Measurements from ENCODE around the gene SCFD2. TPM values are rescaled to one million over a fixed set of nuclear protein-coding genes. Genes with fewer than 3 reads are reported as not detected.

The SCFD2 gene
- total RNA-seq, 6 experiments from 2014 or later, result 35.2 to 46.7 (median 41.5) TPM

DNA sequence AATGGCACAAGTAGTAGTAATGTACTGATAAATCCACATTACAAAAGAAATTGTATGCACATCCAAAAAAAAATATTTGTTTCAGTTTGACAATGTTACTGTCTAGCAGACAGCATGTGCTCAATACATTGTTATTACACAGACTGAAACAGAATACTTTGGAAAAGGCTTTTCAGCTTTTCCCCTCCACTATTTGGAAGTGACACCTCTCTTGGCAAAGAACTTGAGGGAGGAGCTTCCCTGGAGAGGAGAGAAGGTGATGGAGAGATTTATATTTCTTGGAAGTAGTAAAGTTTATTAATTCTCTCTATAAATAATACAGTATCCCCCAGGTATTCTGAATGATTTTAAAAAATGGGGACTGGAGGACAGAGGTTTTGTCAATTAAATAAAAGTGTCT, 131.8 kb downstream of the SCFD2 start:
- H3K4me1 Mint-ChIP-seq (ENCODE audit: low read depth), result peaks cover 20% of the 10 kb centered on the region
- no peak for DNase-seq
- TF ChIP-seq CTCF (IDR thresholded peaks at IDR 0.05), result no peak
- peaks cover 6% of the 10 kb centered on the region; the same call in 1 of the 2 replicates for H3K36me3 Mint-ChIP-seq (ENCODE audit: low read depth)
- H3K27ac Mint-ChIP-seq, result no peak overlapping the region
- no peaks in the 10 kb centered on the region for H3K27me3 Mint-ChIP-seq (ENCODE audit: insufficient read depth)
- H3K9me3 Mint-ChIP-seq, result no peaks in the 10 kb centered on the region
- H3K4me3 Mint-ChIP-seq, result no peak overlapping the region

GRCh38 chr4:53233114-53233795, 132.6 kb downstream of the SCFD2 start:
- Mint-ChIP-seq H3K27me3 (ENCODE audit: insufficient read depth) (no peaks in the 10 kb centered on the region), H3K9me3 (no peaks in the 10 kb centered on the region), H3K36me3 (ENCODE audit: low read depth) (peaks cover 6% of the 10 kb centered on the region; the same call in 1 of the 2 replicates), H3K27ac (no peak overlapping the region), H3K4me1 (ENCODE audit: low read depth) (peaks cover 20% of the 10 kb centered on the region), H3K4me3 (no peak overlapping the region)
- TF ChIP-seq CTCF (IDR thresholded peaks at IDR 0.05), result no peak
- DNase-seq, result no peak

DNA sequence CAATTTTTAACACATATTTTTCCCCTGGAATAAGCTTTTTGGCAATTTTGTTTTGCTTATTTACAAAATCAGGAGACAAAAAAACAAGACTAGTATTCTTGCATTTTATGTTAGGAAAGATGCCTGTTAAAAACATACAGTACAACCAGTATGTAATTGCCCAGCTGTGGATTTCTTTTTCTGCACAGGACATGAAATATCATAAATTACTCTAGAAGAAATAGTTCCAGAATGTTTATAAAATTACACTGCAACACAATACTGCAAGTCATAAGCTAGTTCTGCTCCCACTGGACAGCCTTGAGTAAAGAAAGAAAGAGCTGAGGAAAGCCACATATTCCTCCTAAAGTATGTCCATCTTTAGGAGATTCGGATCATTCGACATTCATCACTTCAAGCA, 133.5 kb downstream of the SCFD2 start:
- Mint-ChIP-seq H3K4me3 (no peak overlapping the region), H3K27ac (no peak overlapping the region), H3K36me3 (ENCODE audit: low read depth) (peaks cover 6% of the 10 kb centered on the region; the same call in 1 of the 2 replicates), H3K9me3 (no peaks in the 10 kb centered on the region), H3K4me1 (ENCODE audit: low read depth) (peaks cover 20% of the 10 kb centered on the region), H3K27me3 (ENCODE audit: insufficient read depth) (no peaks in the 10 kb centered on the region)
- DNase-seq, result no peak
- TF ChIP-seq CTCF (IDR thresholded peaks at IDR 0.05), result no peak

DNA sequence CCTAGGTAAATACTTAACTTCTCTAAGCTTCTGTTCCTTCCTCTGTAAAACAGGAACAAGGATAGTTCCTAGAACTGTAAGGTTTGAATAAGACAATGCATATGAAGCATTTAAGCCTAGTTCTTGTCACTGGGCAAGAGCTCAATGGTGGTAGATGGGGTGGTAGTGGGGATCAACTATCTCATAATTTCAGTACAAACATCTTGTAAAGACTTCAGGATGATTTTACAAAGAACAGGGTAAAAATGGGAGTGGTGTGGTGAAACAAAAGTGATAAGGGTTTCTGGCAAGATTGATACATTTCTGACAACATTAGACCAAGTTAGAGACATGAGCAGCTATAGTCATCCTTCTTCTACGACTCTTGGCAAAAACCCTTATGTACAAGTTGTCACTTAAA, 137.8 kb downstream of the SCFD2 start:
- TF ChIP-seq CTCF (IDR thresholded peaks at IDR 0.05), result no peak
- Mint-ChIP-seq H3K27ac (no peak overlapping the region), H3K9me3 (no peaks in the 10 kb centered on the region), H3K27me3 (ENCODE audit: insufficient read depth) (no peaks in the 10 kb centered on the region), H3K4me3 (no peak overlapping the region), H3K36me3 (ENCODE audit: low read depth) (no peaks in the 10 kb centered on the region; the same call in 1 of the 2 replicates), H3K4me1 (ENCODE audit: low read depth) (peaks cover 7% of the 10 kb centered on the region; the same call in 1 of the 2 replicates)
- no peak for DNase-seq

DNA sequence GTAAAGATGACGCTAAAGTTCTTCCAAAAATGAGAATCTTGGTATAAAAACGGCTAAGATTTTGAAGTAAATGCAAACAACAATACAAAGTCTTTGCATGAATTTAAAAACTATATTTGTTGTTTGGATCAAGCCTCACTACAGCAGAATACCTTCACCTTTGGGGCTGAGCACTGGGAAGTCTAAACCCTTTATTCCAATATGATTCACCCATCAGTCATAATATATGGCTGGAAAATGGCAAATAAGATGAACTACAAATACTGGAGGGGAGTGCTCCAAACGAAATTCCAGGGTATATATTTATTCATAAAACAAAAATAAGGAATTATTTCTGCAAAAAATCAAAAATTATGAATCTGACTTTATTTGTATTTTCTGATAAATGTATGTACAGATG, 138.4 kb downstream of the SCFD2 start:
- Mint-ChIP-seq H3K4me3 (no peak overlapping the region), H3K9me3 (no peaks in the 10 kb centered on the region), H3K4me1 (ENCODE audit: low read depth) (peaks cover 2% of the 10 kb centered on the region; the same call in 1 of the 2 replicates), H3K36me3 (ENCODE audit: low read depth) (no peaks in the 10 kb centered on the region; the same call in 1 of the 2 replicates), H3K27me3 (ENCODE audit: insufficient read depth) (no peaks in the 10 kb centered on the region), H3K27ac (no peak overlapping the region)
- DNase-seq, result no peak
- TF ChIP-seq CTCF (IDR thresholded peaks at IDR 0.05), result no peak
